Ascending aorta (tissue), 2 donors: ENCODE measurements around the gene NDUFB10. TPM values are rescaled to one million over a fixed set of nuclear protein-coding genes. Genes with fewer than 3 reads are reported as not detected.

ENCODE experiments used
- DNase-seq, 2 donors: peaks; one replicate each; pipeline ENCODE4 v3.0.0-alpha.2; 2019; ENCODE audit warnings: low spot score in 2 of 2
- H3K27ac ChIP-seq, 2 donors: fragments of 200-600 bp; sonication (generic); one replicate each; pipeline ENCODE4 v1.5.1; 2016 to 2017; ENCODE audit warnings: mild to moderate bottlenecking in 1 of 2
- H3K27me3 ChIP-seq: fragments of 200-600 bp; sonication (generic); one replicate; pipeline ENCODE4 v1.5.1; 2017
- H3K36me3 ChIP-seq, 2 donors: fragments of 200-600 bp; sonication (generic); one replicate each; pipeline ENCODE4 v1.5.1; 2016
- H3K4me1 ChIP-seq, 2 donors: fragments of 200-600 bp; sonication (generic); one replicate each; pipeline ENCODE4 v1.5.1; 2016 to 2017; ENCODE audit warnings: mild to moderate bottlenecking in 1 of 2
- H3K4me3 ChIP-seq, 2 donors: fragments of 200-600 bp; sonication (generic); one replicate each; pipeline ENCODE4 v1.5.1; 2016 to 2017; ENCODE audit warnings: mild to moderate bottlenecking in 1 of 2
- H3K9me3 ChIP-seq, 2 donors: fragments of 200-600 bp; sonication (generic); one replicate each; pipeline ENCODE4 v1.5.1; 2016
- intact Hi-C: fragments of 100-400 bp; cut with DNase I; formaldehyde crosslinking; loops from one replicate; pipeline ENCODE4 v1.15.1; 2023
- total RNA-seq: library from RNA; depleted of rRNA; stranded (reverse); fragments of >200 nt; gene quantifications from one replicate; pipeline ENCODE4 v1.1.0, GENCODE V29; 2016
- TF ChIP-seq, protein P1 (sequence below), 3 experiments: fragments of 200-600 bp in 2 of 3; fragments of 450-650 bp in 1 of 3; sonication (generic) in 2 of 3; IDR thresholded peaks; one replicate each; pipeline ENCODE4 v1.5.1; 2016 to 2019; ENCODE audit warnings: antibody characterized with exemption in 3 of 3, mild to moderate bottlenecking in 1 of 3, moderate library complexity in 1 of 3

NDUFB10 gene
- total RNA-seq, 1 donor from 2014 or later = 68.2 TPM

DNA sequence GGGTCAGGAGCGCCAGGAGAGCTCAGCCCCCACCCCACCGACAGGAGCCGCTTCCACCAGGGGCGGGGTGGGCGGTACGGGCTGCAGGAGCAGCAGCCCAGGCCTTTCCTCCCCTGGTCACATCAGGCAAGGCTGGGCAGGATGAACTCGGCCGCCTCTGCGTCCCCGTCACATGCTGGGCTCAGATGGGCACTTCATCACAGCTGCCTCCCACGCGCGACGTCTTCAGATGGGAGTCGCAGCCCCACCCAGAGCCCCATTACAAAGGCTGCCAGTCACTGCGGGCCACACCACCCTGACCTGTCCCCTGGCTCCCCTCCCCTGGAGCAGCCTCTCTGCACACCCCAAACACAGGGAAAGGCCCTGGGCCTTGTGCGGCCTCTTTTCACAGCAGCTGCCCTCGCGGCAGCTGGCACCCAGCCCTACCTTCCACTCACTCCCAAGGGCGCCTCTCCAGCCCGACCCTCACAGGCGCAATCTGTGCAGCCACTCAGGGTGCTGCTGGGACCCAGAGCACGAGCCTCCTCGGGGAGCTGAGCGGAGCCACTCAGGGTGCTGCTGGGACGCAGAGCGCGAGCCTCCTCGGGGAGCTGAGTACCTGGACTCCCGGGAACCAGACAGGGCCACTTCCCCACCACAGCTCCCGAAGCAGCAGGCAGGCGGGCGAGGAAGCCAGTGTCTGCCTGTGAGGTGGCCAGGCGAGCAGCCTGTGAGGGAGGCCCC, 45.6 kb downstream of the NDUFB10 start:
- Histone ChIP-seq H3K27me3 (no peaks in the 10 kb centered on the region), H3K36me3 (peaks cover 32 to 35% of the 10 kb centered on the region in 2 donors), H3K27ac (no peak overlapping the region), H3K4me3 (no peak overlapping the region), H3K4me1 (peaks cover 17 to 28% of the 10 kb centered on the region in 2 donors), H3K9me3 (no peaks in the 10 kb centered on the region)
- TF ChIP-seq, protein P1, sequence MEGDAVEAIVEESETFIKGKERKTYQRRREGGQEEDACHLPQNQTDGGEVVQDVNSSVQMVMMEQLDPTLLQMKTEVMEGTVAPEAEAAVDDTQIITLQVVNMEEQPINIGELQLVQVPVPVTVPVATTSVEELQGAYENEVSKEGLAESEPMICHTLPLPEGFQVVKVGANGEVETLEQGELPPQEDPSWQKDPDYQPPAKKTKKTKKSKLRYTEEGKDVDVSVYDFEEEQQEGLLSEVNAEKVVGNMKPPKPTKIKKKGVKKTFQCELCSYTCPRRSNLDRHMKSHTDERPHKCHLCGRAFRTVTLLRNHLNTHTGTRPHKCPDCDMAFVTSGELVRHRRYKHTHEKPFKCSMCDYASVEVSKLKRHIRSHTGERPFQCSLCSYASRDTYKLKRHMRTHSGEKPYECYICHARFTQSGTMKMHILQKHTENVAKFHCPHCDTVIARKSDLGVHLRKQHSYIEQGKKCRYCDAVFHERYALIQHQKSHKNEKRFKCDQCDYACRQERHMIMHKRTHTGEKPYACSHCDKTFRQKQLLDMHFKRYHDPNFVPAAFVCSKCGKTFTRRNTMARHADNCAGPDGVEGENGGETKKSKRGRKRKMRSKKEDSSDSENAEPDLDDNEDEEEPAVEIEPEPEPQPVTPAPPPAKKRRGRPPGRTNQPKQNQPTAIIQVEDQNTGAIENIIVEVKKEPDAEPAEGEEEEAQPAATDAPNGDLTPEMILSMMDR (IDR thresholded peaks at IDR 0.05) = no peak
- intact Hi-C loops = no loop called here
- DNase-seq = no peak

- intact Hi-C loops = no loop called here
- Histone ChIP-seq H3K9me3 (no peaks in the 10 kb centered on the region), H3K27ac (no peak overlapping the region), H3K4me3 (no peak overlapping the region), H3K36me3 (peaks cover 27 to 28% of the 10 kb centered on the region in 2 donors), H3K4me1 (peaks cover 23 to 34% of the 10 kb centered on the region in 2 donors), H3K27me3 (no peaks in the 10 kb centered on the region)
- DNase-seq = no peak
- TF ChIP-seq, protein P1 (IDR thresholded peaks at IDR 0.05) = no peak
Measured at GRCh38 chr16:2005646-2006045, 46.3 kb downstream of the NDUFB10 start.

DNA sequence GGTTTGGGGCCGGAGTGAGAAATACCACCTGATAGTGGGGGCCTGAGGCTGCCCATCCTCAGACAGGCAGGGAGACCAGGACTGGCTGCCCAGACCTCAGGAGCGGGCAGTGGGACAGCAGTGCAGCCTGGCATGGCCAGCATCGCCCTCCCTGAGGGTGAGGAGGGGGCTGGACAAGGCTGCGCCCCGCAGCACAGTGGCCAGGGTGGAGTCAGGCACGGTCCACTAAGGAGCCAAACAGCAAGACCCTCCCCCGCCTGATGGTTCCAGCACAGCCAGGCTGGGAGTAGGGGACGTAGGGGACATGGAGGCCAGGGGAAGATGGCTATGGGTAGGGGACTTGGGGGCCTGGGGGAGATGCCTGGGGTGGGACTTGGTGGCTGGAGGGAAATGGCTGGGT, 47.0 kb downstream of the NDUFB10 start:
- H3K4me3 ChIP-seq = no peak overlapping the region
- H3K4me1 ChIP-seq = peaks cover 23 to 34% of the 10 kb centered on the region in 2 donors
- no peak for DNase-seq
- peaks cover 21% of the 10 kb centered on the region in 2 donors for H3K36me3 ChIP-seq
- no peaks in the 10 kb centered on the region for H3K27me3 ChIP-seq
- intact Hi-C loops = no loop called here
- TF ChIP-seq, protein P1 (IDR thresholded peaks at IDR 0.05) = no peak
- H3K27ac ChIP-seq = no peak overlapping the region
- H3K9me3 ChIP-seq = no peaks in the 10 kb centered on the region

DNA sequence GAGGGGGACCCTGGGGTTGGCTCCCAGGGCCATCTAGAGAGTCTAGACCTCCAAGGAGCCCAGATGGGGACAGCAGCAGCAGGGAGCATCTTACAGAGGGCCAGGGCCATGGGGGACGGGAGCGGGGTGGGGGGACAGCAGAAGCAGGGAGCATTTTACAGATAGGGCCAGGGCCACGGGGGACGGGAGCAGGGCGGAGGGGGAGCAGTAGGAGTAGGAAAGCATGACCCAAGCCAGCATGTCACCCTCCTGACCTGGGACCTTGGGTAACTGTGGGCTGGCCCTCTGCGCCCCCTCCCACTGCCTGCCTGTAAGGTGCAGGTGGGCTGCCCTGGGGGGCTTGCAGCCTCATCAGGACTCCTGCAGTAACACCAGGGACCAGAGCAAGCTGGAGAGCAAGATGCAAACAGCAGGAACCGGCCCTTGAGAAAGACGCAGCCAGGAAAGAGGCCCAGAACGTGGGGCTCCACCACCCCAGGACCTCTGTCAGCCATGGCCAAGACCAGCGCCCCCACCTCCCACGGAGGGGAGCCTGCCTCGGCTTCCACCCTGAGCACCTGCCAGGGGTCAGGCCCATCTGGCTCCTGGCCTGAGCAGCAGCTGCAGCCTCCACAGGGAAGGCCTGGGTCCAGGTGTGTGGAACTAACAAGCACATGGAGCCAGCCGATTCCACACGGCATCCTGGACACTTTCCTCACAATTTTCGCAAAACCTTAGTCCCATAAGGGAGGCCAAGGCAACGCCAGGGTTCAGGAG, 47.9 kb downstream of the NDUFB10 start:
- Histone ChIP-seq H3K27me3 (no peaks in the 10 kb centered on the region), H3K36me3 (peaks cover 12% of the 10 kb centered on the region in 2 donors), H3K27ac (no peak overlapping the region), H3K4me3 (peak overlapping the region in 1 of 2 donors; percentile 75), H3K4me1 (peaks cover 23 to 34% of the 10 kb centered on the region in 2 donors), H3K9me3 (no peaks in the 10 kb centered on the region)
- intact Hi-C loops = no loop called here
- no peak for DNase-seq
- TF ChIP-seq, protein P1 (IDR thresholded peaks at IDR 0.05) = no peak

DNA sequence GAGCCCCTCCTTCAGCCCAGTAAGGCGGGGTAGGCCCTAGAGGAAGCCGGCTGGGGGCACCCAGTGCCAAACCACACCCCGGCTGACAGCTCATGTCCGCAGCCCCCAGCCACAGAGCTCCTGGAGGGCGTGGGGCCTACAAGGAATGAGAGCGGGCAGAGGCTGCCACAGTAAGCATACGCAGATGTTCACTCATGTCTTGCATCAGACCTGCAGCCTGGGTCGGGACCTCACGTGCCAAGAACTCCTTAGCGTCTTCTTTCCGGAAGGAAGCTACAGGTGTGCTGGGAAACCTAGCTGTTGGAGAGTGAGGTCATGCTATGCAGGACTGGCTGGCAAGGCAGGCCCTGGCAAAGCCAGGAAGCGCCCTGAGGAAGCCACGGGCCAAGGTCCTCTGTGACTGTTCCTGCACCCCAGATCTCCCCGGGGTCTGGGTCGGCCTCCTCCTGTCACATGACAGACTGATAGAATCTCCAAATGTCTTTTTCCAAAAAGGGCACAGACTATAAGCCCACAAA, 48.7 kb downstream of the NDUFB10 start:
- Histone ChIP-seq H3K9me3 (no peaks in the 10 kb centered on the region), H3K4me1 (peaks cover 23 to 34% of the 10 kb centered on the region in 2 donors), H3K36me3 (peaks cover 4% of the 10 kb centered on the region in 2 donors), H3K27me3 (no peaks in the 10 kb centered on the region), H3K4me3 (peak overlapping the region; percentile 75 to 94), H3K27ac (no peak overlapping the region)
- TF ChIP-seq, protein P1 (IDR thresholded peaks at IDR 0.05) = no peak
- no peak for DNase-seq
- intact Hi-C loops = no loop called here
